Prostate gland (tissue), 2 donors: Measurements from ENCODE around the gene POLR1B. TPM values are rescaled to one million over a fixed set of nuclear protein-coding genes. Genes with fewer than 3 reads are reported as not detected.

Experiments
- DNase-seq: peaks from one replicate; pipeline ENCODE4 v3.0.0-alpha.2; 2019; ENCODE audit warnings: low spot score
- H3K27ac ChIP-seq, 2 donors: fragments of 200-600 bp; sonication (generic); 2 replicates each; pipeline ENCODE4 v1.5.1; 2017 to 2019
- H3K27me3 ChIP-seq: fragments of 200-600 bp; sonication (generic); replicated peaks from 2 replicates; pipeline ENCODE4 v1.5.1; 2019; ENCODE audit not compliant: insufficient read depth
- H3K36me3 ChIP-seq, 2 donors: fragments of 200-600 bp; sonication (generic); 1 replicate in 1 of 2; 2 replicates in 1 of 2; pipeline versions ENCODE4 v1.5.1 to v1.8.1; 2017 to 2019
- H3K4me1 ChIP-seq: fragments of 200-600 bp; sonication (generic); replicated peaks from 2 replicates; pipeline ENCODE4 v1.5.1; 2019
- H3K4me3 ChIP-seq, 2 donors: fragments of 200-600 bp; sonication (generic); 2 replicates each; pipeline ENCODE4 v1.5.1; 2017 to 2019
- H3K9me3 ChIP-seq: fragments of 200-600 bp; sonication (generic); 2 replicates; pipeline ENCODE4 v1.5.1; 2017
- CTCF ChIP-seq, 4 experiments: fragments of 200-600 bp in 2 of 4; fragments of 450-650 bp in 2 of 4; sonication (generic) in 2 of 4; IDR thresholded peaks; 1 replicate in 3 of 4; 2 replicates in 1 of 4; pipeline ENCODE4 v1.5.1; 2016 to 2019; ENCODE audit warnings: antibody characterized with exemption in 4 of 4, mild to moderate bottlenecking in 2 of 4, moderate library complexity in 2 of 4
- POLR2A ChIP-seq: fragments of 450-650 bp; IDR thresholded peaks from one replicate; pipeline ENCODE4 v1.6.1; 2016; ENCODE audit warnings: antibody characterized with exemption, mild to moderate bottlenecking
- POLR2AphosphoS5 ChIP-seq: sonication (generic); formaldehyde crosslinking; IDR thresholded peaks from one replicate; pipeline ENCODE4 v1.6.1; 2017; ENCODE audit warnings: antibody characterized with exemption
- WGBS: methylation state at CpG from one replicate; pipeline ENCODE4 v1.1.5; 2018; 5-methylcytosine and 5-hydroxymethylcytosine counted together
- intact Hi-C: fragments of 100-400 bp; cut with DNase I; formaldehyde crosslinking; loops from one replicate; pipeline ENCODE4 v1.14.2; 2022
- total RNA-seq, 2 donors: library from RNA; depleted of rRNA; stranded (reverse); fragments of >200 nt; gene quantifications; one replicate each; pipeline ENCODE4 v1.1.0, GENCODE V29; 2016

POLR1B gene
- total RNA-seq, 2 donors from 2014 or later: 13.1 to 14.0 TPM

- no peaks in the 10 kb centered on the region for H3K9me3 ChIP-seq
- H3K4me3 ChIP-seq: peak overlapping the region; percentile 47 to 51
- no peaks in the 10 kb centered on the region for H3K36me3 ChIP-seq
- intact Hi-C loops: loop anchor here (2.0 to 10.0 kb wide), 6 partner anchors 41 to 529 kb away; partner anchors contain the start of genes POLR1B, TMEM87B, TTL and ZC3H8
- H3K27ac ChIP-seq: peak overlapping the region; percentile 90 to 92
- WGBS: 27% methylated on average over 19 of the region's 19 CpGs
- no peaks in the 10 kb centered on the region for H3K27me3 ChIP-seq
- peak; percentile 5 for DNase-seq
- H3K4me1 ChIP-seq: peaks cover 5% of the 10 kb centered on the region
- TF ChIP-seq POLR2AphosphoS5: no peak
- TF ChIP-seq CTCF (IDR thresholded peaks at IDR 0.05): no peak
- no peak for TF ChIP-seq POLR2A
Observed at GRCh38 chr2:112583497-112584133, 41.4 kb downstream of the POLR1B start.

GRCh38 chr2:112584134-112584890, 42.0 kb downstream of the POLR1B start, which contains the start of gene CHCHD5:
Gene CHCHD5, plus strand, starts transcription at chr2:112584609. Its CDS starts 39 bp downstream, at chr2:112584648.
- Histone ChIP-seq H3K27ac (peak within 1 kb of the TSS; percentile 90 to 92), H3K36me3 (no peaks in the 10 kb centered on the region), H3K4me1 (peaks cover 5% of the 10 kb centered on the region), H3K9me3 (no peaks in the 10 kb centered on the region), H3K27me3 (no peaks in the 10 kb centered on the region), H3K4me3 (peak within 1 kb of the TSS; percentile 47 to 51)
- intact Hi-C loops: loop anchor here (2.0 to 10.0 kb wide), 6 partner anchors 42 to 530 kb away; partner anchors contain the start of genes POLR1B, TMEM87B, TTL and ZC3H8
- WGBS: under 1% methylated on average over 54 of the region's 54 CpGs
- TF ChIP-seq POLR2A (peak; percentile 38), CTCF (IDR thresholded peaks at IDR 0.05) (peak in 3 of 4 experiments; percentile 29 to 54 (median 50)), POLR2AphosphoS5 (peak; percentile 97)
- DNase-seq: peak; percentile 95

GRCh38 chr2:112584891-112585250, 42.6 kb downstream of the POLR1B start:
- intact Hi-C loops: loop anchor here (2.0 to 10.0 kb wide), 6 partner anchors 43 to 530 kb away; partner anchors contain the start of genes POLR1B, TMEM87B, TTL and ZC3H8
- TF ChIP-seq POLR2A (no peak), CTCF (IDR thresholded peaks at IDR 0.05) (no peak), POLR2AphosphoS5 (no peak)
- Histone ChIP-seq H3K4me1 (peaks cover 5% of the 10 kb centered on the region), H3K36me3 (no peaks in the 10 kb centered on the region), H3K4me3 (peak overlapping the region; percentile 47 to 51), H3K27ac (peak overlapping the region; percentile 90 to 92), H3K9me3 (no peaks in the 10 kb centered on the region), H3K27me3 (no peaks in the 10 kb centered on the region)
- WGBS: 60% methylated on average over 3 of the region's 3 CpGs
- DNase-seq: no peak

- no peaks in the 10 kb centered on the region for H3K36me3 ChIP-seq
- peak overlapping the region in 1 of 2 donors; percentile 90 for H3K27ac ChIP-seq
- TF ChIP-seq POLR2AphosphoS5: no peak
- TF ChIP-seq POLR2A: no peak
- TF ChIP-seq CTCF (IDR thresholded peaks at IDR 0.05): no peak
- no peaks in the 10 kb centered on the region for H3K27me3 ChIP-seq
- 95% methylated on average over 3 of the region's 3 CpGs for WGBS
- intact Hi-C loops: loop anchor here (2.0 to 10.0 kb wide), 2 partner anchors 61 to 531 kb away; partner anchors contain the start of gene TMEM87B
- no peaks in the 10 kb centered on the region for H3K9me3 ChIP-seq
- peak overlapping the region in 1 of 2 donors; percentile 51 for H3K4me3 ChIP-seq
- peaks cover 5% of the 10 kb centered on the region for H3K4me1 ChIP-seq
- DNase-seq: no peak
Observed at GRCh38 chr2:112585400-112585799, 43.1 kb downstream of the POLR1B start.
